ENCODE results near the gene ERV3-1.

DNA sequence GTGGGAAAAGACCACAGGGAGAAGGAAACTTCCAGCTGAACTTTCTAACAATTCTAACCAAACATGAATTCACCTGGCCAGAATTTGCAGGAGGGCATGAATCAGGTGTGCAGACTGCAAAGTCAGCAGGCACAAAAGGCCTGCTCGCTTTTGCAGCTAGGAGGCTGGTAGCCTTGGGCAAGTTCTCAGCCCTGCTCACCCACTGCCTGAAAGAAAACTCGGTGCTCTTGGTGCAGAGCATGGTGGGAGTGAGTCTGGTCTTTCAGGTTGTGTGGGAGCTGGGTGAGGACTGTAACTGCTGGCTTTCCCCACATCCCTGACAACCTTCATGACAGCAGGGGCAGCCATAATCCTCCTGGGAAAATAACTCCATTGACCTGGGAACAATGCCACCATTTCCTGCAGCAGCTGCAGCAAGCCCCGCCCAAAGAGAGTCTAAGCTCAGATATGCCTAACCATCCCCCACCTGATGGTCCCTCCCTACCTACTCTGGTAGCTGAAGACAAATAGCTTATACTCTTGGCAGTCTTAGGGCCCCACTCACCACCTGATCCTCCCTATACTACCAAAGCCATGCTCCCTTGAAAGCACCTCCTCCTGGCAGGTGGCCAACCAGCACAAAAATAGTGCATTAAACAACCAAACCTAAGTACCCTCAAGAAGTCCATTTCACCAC lies 47.3 kb downstream of the ERV3-1 start:
- TF ChIP-seq, protein P1, sequence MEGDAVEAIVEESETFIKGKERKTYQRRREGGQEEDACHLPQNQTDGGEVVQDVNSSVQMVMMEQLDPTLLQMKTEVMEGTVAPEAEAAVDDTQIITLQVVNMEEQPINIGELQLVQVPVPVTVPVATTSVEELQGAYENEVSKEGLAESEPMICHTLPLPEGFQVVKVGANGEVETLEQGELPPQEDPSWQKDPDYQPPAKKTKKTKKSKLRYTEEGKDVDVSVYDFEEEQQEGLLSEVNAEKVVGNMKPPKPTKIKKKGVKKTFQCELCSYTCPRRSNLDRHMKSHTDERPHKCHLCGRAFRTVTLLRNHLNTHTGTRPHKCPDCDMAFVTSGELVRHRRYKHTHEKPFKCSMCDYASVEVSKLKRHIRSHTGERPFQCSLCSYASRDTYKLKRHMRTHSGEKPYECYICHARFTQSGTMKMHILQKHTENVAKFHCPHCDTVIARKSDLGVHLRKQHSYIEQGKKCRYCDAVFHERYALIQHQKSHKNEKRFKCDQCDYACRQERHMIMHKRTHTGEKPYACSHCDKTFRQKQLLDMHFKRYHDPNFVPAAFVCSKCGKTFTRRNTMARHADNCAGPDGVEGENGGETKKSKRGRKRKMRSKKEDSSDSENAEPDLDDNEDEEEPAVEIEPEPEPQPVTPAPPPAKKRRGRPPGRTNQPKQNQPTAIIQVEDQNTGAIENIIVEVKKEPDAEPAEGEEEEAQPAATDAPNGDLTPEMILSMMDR (IDR thresholded peaks at IDR 0.05) = no peak
- TF ChIP-seq EZH2 (IDR thresholded peaks at IDR 0.05; ENCODE audit: borderline replicate concordance, insufficient read depth, low read depth, low read length, poor library complexity, severe bottlenecking) = no peak
